Measurements from ENCODE around the gene SETD3.

SETD3 gene

GRCh38 chr14:99521176-99522024 lies 40.7 kb upstream of the SETD3 start:
- H3K27me3 ChIP-seq (ENCODE audit: control insufficient read depth, insufficient read depth, low read length), result no peaks in the 10 kb centered on the region
- no peak overlapping the region for H3K9ac ChIP-seq (ENCODE audit: low read length)
- no peaks in the 10 kb centered on the region for H3K36me3 ChIP-seq (ENCODE audit: control insufficient read depth, insufficient read depth, low read length)
- no peak overlapping the region for H3K4me3 ChIP-seq (ENCODE audit: low read length)
- peaks cover 54% of the 10 kb centered on the region for H3K4me1 ChIP-seq (ENCODE audit: control insufficient read depth, insufficient read depth, low read length)
- H3K9me3 ChIP-seq (ENCODE audit: control insufficient read depth, low read length), result no peaks in the 10 kb centered on the region

GRCh38 chr14:99520571-99521081 lies 40.0 kb upstream of the SETD3 start:
- H3K9me3 ChIP-seq (ENCODE audit: control insufficient read depth, low read length), result no peaks in the 10 kb centered on the region
- no peak overlapping the region for H3K9ac ChIP-seq (ENCODE audit: low read length)
- H3K4me1 ChIP-seq (ENCODE audit: control insufficient read depth, insufficient read depth, low read length), result peaks cover 47% of the 10 kb centered on the region
- no peak overlapping the region for H3K4me3 ChIP-seq (ENCODE audit: low read length)
- no peaks in the 10 kb centered on the region for H3K36me3 ChIP-seq (ENCODE audit: control insufficient read depth, insufficient read depth, low read length)
- no peaks in the 10 kb centered on the region for H3K27me3 ChIP-seq (ENCODE audit: control insufficient read depth, insufficient read depth, low read length)

DNA sequence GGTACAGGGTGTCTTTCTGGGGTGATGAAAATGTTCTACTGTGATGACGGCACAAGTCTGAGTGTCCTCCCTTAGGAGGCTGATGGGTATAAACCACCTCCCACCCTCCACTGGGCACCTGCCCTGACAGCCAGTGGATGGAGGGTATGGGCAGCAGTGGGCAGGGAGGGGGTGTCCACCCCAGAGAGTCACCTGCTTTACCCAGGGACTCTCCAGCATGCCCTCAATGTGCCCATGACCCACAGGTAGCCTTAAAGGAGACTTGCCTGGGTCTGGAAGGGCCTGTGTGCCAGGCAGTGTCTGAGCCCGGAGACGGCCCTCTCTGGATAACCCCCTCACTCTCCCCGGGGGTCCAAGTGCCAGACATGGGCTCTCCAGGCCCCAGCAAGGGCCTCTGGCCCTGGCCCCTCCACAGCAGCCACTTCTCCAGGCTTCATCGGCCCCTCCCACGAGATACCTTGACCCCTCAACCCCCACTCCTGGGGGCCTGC lies 39.3 kb upstream of the SETD3 start:
- H3K36me3 ChIP-seq (ENCODE audit: control insufficient read depth, insufficient read depth, low read length), result no peaks in the 10 kb centered on the region
- H3K9me3 ChIP-seq (ENCODE audit: control insufficient read depth, low read length), result no peaks in the 10 kb centered on the region
- H3K27me3 ChIP-seq (ENCODE audit: control insufficient read depth, insufficient read depth, low read length), result no peaks in the 10 kb centered on the region
- H3K9ac ChIP-seq (ENCODE audit: low read length), result no peak overlapping the region
- peaks cover 40% of the 10 kb centered on the region for H3K4me1 ChIP-seq (ENCODE audit: control insufficient read depth, insufficient read depth, low read length)
- H3K4me3 ChIP-seq (ENCODE audit: low read length), result no peak overlapping the region

DNA sequence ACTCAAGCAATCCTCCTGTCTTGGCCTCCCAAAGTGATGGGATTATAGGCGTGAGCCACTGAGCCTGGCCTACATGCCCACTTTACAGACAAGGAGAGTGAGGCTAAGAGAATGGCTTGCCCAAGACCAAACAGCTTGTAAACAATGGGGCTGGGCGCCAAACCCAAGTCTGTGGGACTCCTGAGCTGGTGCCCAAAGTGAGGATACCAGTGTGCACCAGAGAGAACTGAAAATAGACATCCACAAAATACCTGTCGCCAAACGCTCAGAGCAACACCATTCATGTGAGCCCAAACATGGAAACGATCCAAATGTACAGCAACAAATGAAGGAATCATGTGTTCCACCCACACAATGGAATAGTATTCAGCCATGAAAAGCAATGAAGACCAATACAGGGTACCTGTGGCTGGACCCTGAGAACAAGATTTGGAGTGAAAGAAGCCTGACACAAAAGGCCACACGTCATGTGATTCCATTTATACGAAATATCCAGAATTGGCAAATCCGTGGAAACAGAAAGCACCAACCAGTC lies 38.8 kb upstream of the SETD3 start:
- peaks cover 2% of the 10 kb centered on the region for H3K36me3 ChIP-seq (ENCODE audit: control insufficient read depth, insufficient read depth, low read length)
- H3K4me1 ChIP-seq (ENCODE audit: control insufficient read depth, insufficient read depth, low read length), result peaks cover 35% of the 10 kb centered on the region
- no peak overlapping the region for H3K9ac ChIP-seq (ENCODE audit: low read length)
- H3K4me3 ChIP-seq (ENCODE audit: low read length), result no peak overlapping the region
- no peaks in the 10 kb centered on the region for H3K9me3 ChIP-seq (ENCODE audit: control insufficient read depth, low read length)
- no peaks in the 10 kb centered on the region for H3K27me3 ChIP-seq (ENCODE audit: control insufficient read depth, insufficient read depth, low read length)

DNA sequence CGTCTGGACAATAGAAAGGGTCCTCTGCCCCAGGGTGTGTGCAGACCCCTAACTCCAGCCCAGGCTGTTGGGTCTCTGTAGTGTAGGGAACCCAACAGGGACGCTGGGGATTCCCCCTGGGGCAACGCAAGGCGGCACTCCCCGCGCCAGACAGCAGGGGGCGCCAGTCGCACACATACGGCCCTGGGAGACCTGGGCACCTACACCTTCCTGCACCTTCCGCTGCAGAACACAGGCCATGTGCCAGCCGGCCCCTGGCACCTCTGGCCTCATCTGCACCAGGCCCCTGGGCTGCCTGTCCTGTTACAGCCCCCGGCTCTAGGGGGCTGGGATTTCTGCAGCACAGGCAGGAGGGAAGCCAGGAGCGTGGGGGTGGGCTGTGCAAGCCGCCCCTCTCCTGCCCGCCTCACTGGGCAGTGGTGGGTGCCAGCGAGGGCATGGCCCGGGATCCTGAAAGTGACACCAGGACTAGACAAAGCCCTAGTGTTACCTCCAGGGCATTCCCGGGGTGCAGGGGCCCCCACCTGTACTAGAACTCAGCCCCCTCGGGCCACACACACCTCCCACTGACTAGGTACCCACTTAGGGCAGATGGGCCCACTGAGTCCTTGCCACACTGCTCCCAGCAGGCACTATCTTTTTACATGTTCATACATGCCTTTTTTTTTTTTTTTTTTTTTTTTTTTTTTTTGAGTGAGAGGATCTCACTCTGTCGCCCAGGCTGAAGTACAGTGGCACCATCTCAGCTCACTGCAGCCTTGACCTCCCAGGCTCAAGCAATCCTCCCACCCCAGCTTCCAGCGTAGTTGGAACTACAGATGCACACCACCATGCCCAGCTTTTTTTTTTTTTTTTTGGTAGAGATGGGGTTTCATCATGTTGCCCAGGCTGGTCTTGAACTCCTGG lies 38.0 kb upstream of the SETD3 start:
- H3K4me3 ChIP-seq (ENCODE audit: low read length), result no peak overlapping the region

DNA sequence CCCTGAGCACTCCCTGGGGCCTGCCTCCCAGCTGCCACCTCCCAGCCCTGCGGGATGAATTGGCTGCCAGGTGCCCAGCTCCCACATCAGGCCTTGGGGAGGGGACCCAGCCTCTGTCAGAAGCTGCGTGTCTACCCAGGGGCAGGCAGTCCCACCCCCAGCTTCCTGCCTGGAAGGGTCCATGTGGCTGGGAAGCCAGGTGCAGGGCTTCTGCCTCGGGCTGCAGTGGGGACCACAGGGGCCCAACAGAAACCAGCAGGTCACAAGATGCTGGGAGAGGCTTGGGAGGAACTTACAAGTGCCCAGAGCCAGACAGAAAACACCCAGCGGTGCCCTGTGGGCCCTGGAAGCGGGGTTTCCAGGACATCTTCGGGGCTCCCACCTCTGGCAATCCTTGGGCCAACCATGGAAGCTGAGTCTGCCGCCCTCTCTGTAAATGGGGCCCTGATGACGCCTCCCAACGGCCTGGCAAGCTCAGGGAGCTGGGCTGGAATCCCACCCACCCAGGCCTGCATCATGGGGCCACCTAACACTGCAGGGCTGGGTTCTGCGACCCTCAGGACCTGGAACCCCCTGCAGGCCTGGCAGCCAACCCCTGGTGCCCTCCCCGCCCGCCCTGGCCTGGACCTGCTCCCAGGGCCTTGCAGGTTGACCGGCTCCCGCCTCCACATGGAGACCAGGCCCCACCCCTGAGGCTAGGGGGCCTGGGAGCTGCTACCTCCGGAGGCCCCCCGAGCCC lies 37.2 kb upstream of the SETD3 start:
- Histone ChIP-seq H3K9ac (ENCODE audit: low read length) (no peak overlapping the region), H3K4me1 (ENCODE audit: control insufficient read depth, insufficient read depth, low read length) (peaks cover 19% of the 10 kb centered on the region), H3K9me3 (ENCODE audit: control insufficient read depth, low read length) (no peaks in the 10 kb centered on the region), H3K36me3 (ENCODE audit: control insufficient read depth, insufficient read depth, low read length) (peaks cover 9% of the 10 kb centered on the region), H3K4me3 (ENCODE audit: low read length) (no peak overlapping the region), H3K27me3 (ENCODE audit: control insufficient read depth, insufficient read depth, low read length) (no peaks in the 10 kb centered on the region)

More for the DNA sequence above, 38.0 kb upstream of the SETD3 start:
- Histone ChIP-seq H3K9ac (ENCODE audit: low read length) (no peak overlapping the region), H3K9me3 (ENCODE audit: control insufficient read depth, low read length) (no peaks in the 10 kb centered on the region), H3K4me1 (ENCODE audit: control insufficient read depth, insufficient read depth, low read length) (peaks cover 27% of the 10 kb centered on the region), H3K27me3 (ENCODE audit: control insufficient read depth, insufficient read depth, low read length) (no peaks in the 10 kb centered on the region), H3K36me3 (ENCODE audit: control insufficient read depth, insufficient read depth, low read length) (peaks cover 9% of the 10 kb centered on the region)

GRCh38 chr14:99516871-99517642 lies 36.4 kb upstream of the SETD3 start:
- H3K4me1 ChIP-seq (ENCODE audit: control insufficient read depth, insufficient read depth, low read length), result peaks cover 13% of the 10 kb centered on the region
- no peaks in the 10 kb centered on the region for H3K9me3 ChIP-seq (ENCODE audit: control insufficient read depth, low read length)

GRCh38 chr14:99516156-99516870 lies 35.7 kb upstream of the SETD3 start:
- Histone ChIP-seq H3K27me3 (ENCODE audit: control insufficient read depth, insufficient read depth, low read length) (no peaks in the 10 kb centered on the region), H3K36me3 (ENCODE audit: control insufficient read depth, insufficient read depth, low read length) (peaks cover 9% of the 10 kb centered on the region), H3K4me1 (ENCODE audit: control insufficient read depth, insufficient read depth, low read length) (peaks cover 8% of the 10 kb centered on the region), H3K9me3 (ENCODE audit: control insufficient read depth, low read length) (no peaks in the 10 kb centered on the region), H3K9ac (ENCODE audit: low read length) (no peak overlapping the region), H3K4me3 (ENCODE audit: low read length) (no peak overlapping the region)

More at GRCh38 chr14:99516871-99517642, 36.4 kb upstream of the SETD3 start:
- no peak overlapping the region for H3K9ac ChIP-seq (ENCODE audit: low read length)
- H3K4me3 ChIP-seq (ENCODE audit: low read length), result no peak overlapping the region
- H3K36me3 ChIP-seq (ENCODE audit: control insufficient read depth, insufficient read depth, low read length), result peaks cover 9% of the 10 kb centered on the region
- H3K27me3 ChIP-seq (ENCODE audit: control insufficient read depth, insufficient read depth, low read length), result no peaks in the 10 kb centered on the region

DNA sequence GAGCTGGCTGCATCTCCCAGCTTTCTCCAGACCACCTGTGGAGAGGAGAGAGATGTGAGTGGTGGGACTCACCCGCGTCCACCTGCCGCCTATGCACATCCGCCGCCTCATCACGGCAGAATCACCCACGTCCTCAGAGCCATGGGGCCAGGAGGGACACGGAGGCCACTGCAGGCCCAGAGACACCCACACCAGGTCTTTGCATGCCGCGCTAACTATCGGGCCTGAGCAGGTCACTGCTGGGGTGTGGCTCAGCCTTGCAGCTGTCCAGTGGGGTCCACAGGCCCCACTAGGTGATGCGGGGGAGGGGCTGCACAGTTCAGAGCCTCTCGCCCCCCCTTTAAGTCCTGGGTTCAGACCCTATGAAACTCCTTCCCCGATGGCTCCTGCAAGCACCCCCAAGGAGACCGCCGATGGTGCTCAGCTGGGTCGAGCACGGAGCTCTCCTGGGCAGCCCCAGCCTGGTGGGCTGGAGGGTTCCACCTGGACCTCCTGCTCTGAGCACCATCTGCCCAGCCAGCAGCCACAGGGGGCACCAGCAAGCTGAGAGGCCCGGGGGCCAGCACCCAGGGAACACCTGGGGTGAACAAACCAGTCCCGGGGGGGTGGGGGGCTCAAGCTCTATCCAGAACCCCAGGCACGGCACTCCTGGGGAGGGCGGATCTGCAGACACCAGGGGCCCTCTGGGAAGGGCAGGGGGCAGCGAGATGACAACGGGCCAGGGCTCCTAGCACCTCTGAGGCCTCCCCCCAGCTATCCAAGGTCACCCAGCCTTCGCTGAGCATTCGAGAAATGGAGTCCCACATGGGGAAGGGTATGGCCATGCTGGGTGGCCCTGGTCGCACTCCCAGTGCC lies 34.9 kb upstream of the SETD3 start:
- Histone ChIP-seq H3K4me3 (ENCODE audit: low read length) (no peak overlapping the region), H3K4me1 (ENCODE audit: control insufficient read depth, insufficient read depth, low read length) (peaks cover 8% of the 10 kb centered on the region), H3K36me3 (ENCODE audit: control insufficient read depth, insufficient read depth, low read length) (peaks cover 9% of the 10 kb centered on the region), H3K9me3 (ENCODE audit: control insufficient read depth, low read length) (no peaks in the 10 kb centered on the region), H3K9ac (ENCODE audit: low read length) (no peak overlapping the region), H3K27me3 (ENCODE audit: control insufficient read depth, insufficient read depth, low read length) (no peaks in the 10 kb centered on the region)
